Measurements from ENCODE around the gene PGM1.

Gene PGM1

DNA sequence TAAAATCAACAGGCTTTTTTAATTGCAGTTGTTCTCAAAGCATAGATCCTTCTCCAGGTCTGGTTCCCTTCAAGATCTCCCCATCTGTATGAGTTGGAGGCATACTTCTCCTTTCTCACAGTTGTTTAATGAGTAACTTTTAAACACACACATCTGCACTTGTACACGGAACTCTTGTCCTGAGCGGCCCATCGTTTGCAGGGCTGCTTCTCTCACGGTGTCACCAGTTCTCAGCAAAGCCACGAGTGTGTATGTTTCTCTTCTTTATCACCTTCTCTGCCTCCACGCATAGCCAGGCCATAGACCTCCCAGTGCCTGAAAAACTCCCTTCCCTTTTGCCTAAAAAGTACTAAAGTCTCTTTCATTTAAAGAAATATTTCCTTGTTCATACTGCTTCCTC lies 111.9 kb downstream of the PGM1 start:
- DNase-seq: no peak

DNA sequence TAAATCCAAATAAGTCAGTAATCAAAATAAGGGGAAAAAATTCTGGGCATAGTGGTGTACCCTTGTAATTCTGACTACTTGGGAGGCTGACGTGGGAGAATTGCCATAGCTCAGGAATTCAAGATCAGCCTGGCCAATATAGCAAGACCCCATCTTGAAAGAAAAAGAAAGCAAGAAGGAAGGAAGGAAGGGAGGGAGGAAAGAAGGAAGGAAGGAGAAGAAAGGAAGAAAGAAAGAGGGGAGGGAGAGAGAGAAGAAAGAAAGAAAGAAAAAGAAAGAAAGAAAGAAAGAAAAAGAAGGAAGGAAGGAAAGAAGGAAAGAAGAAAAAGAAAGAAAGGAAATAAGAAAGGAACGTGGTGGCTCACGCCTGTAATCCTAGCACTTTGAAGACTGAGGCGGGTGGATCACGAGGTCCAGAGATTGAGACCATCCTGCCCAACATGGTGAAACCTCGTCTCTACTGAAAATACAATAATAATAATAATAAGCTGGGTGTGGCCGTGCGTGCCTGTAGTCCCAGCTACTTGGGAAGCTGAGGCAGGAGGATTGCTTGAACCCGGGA lies 116.1 kb downstream of the PGM1 start:
- no peak for DNase-seq

Measured in inflammatory macrophage treated with lipopolysaccharide for 4 hours (primary cell).